HG02970 (cell line): ENCODE data around the gene ART3.
"Not testable (repeated sequence)": the region's sequence is repeated elsewhere in the genome, so short reads cannot be mapped to it uniquely, and the experiment has no call there.

Source experiments
- ATAC-seq: cut with Tn5 transposase; IDR thresholded peaks from one replicate; pipeline ENCODE4 v1.9.1; 2021; ENCODE audit warnings: mild to moderate bottlenecking, moderate library complexity, moderate number of reproducible peaks; ENCODE audit not compliant: unreplicated experiment, low FRiP score

Gene ART3

GRCh38 chr4:76074468-76074867 lies at the start of gene ART3:
TSS of gene ART3 (plus strand) at chr4:76074709. CDS start at chr4:76075890, 1,181 bp downstream.
- ATAC-seq = no peak

GRCh38 chr4:76028350-76028765 lies 46.2 kb upstream of the ART3 start:
- no peak for ATAC-seq

- no peak for ATAC-seq
Observed at GRCh38 chr4:76029300-76029699, 45.2 kb upstream of the ART3 start.

- ATAC-seq = no peak
Observed at GRCh38 chr4:76035141-76035540, 39.4 kb upstream of the ART3 start.

- no peak for ATAC-seq
Observed at GRCh38 chr4:76035799-76036380, 38.6 kb upstream of the ART3 start, which contains the start of gene CXCL11. TSS of gene CXCL11 (minus strand) at chr4:76036070. CDS start at chr4:76035987, 83 bp downstream.

GRCh38 chr4:76036855-76037254 lies 37.7 kb upstream of the ART3 start:
- ATAC-seq = no peak

GRCh38 chr4:76042241-76042998 lies 32.1 kb upstream of the ART3 start:
- ATAC-seq = not testable (repeated sequence)

- ATAC-seq = not testable (repeated sequence)
Observed at GRCh38 chr4:76043306-76043705, 31.2 kb upstream of the ART3 start.

- not testable (repeated sequence) for ATAC-seq
Observed at GRCh38 chr4:76044686-76045085, 29.8 kb upstream of the ART3 start.

- not testable (repeated sequence) for ATAC-seq
Observed at GRCh38 chr4:76049860-76050416, 24.6 kb upstream of the ART3 start.

- not testable (repeated sequence) for ATAC-seq
Observed at GRCh38 chr4:76050560-76051050, 23.9 kb upstream of the ART3 start.

GRCh38 chr4:76053730-76054129 lies 20.8 kb upstream of the ART3 start:
- no peak for ATAC-seq

GRCh38 chr4:76055016-76055415 lies 19.5 kb upstream of the ART3 start:
- ATAC-seq = peak; percentile 89

- ATAC-seq = no peak
Observed at GRCh38 chr4:76055421-76055820, 19.1 kb upstream of the ART3 start.

- ATAC-seq = no peak
Observed at GRCh38 chr4:76058302-76058701, 16.2 kb upstream of the ART3 start.

- ATAC-seq = no peak
Observed at GRCh38 chr4:76058888-76059426, 15.6 kb upstream of the ART3 start.

GRCh38 chr4:76059750-76060149 lies 14.8 kb upstream of the ART3 start:
- ATAC-seq = no peak

- ATAC-seq = no peak
Observed at GRCh38 chr4:76060506-76060905, 14.0 kb upstream of the ART3 start.

- no peak for ATAC-seq
Observed at GRCh38 chr4:76061421-76061820, 13.1 kb upstream of the ART3 start.

- no peak for ATAC-seq
Observed at GRCh38 chr4:76061982-76062381, 12.5 kb upstream of the ART3 start.

- ATAC-seq = no peak
Observed at GRCh38 chr4:76066546-76066945, 8.0 kb upstream of the ART3 start.
